ENCODE measurements around the gene GRID1. TPM values are rescaled to one million over a fixed set of nuclear protein-coding genes. Genes with fewer than 3 reads are reported as not detected.

GRID1 gene
- total RNA-seq, 1 donor from 2014 or later = 9.2 TPM

GRCh38 chr10:85916286-85916685 lies 450.3 kb downstream of the GRID1 start:
- Mint-ChIP-seq H3K4me3 (no peak overlapping the region), H3K27ac (no peak overlapping the region), H3K36me3 (no peaks in the 10 kb centered on the region), H3K4me1 (ENCODE audit: unreplicated experiment) (peaks cover 9% of the 10 kb centered on the region), H3K9me3 (no peaks in the 10 kb centered on the region), H3K27me3 (peaks cover 13% of the 10 kb centered on the region)
- TF ChIP-seq CTCF (conservative IDR thresholded peaks at IDR 0.05) = no peak
- no peak for DNase-seq (ENCODE audit: extremely low spot score, unreplicated experiment)

GRCh38 chr10:85915245-85915846 lies 451.2 kb downstream of the GRID1 start:
- Mint-ChIP-seq H3K36me3 (no peaks in the 10 kb centered on the region), H3K4me1 (ENCODE audit: unreplicated experiment) (peaks cover 7% of the 10 kb centered on the region), H3K4me3 (no peak overlapping the region), H3K9me3 (no peaks in the 10 kb centered on the region), H3K27ac (no peak overlapping the region), H3K27me3 (peaks cover 15% of the 10 kb centered on the region)
- DNase-seq (ENCODE audit: extremely low spot score, unreplicated experiment) = no peak
- no peak for TF ChIP-seq CTCF (conservative IDR thresholded peaks at IDR 0.05)

GRCh38 chr10:85914720-85915119 lies 451.9 kb downstream of the GRID1 start:
- H3K4me3 Mint-ChIP-seq = no peak overlapping the region
- H3K27ac Mint-ChIP-seq = no peak overlapping the region
- H3K9me3 Mint-ChIP-seq = no peaks in the 10 kb centered on the region
- H3K36me3 Mint-ChIP-seq = no peaks in the 10 kb centered on the region
- peaks cover 16% of the 10 kb centered on the region for H3K27me3 Mint-ChIP-seq
- DNase-seq (ENCODE audit: extremely low spot score, unreplicated experiment) = no peak
- peaks cover 3% of the 10 kb centered on the region for H3K4me1 Mint-ChIP-seq (ENCODE audit: unreplicated experiment)
- no peak for TF ChIP-seq CTCF (conservative IDR thresholded peaks at IDR 0.05)

GRCh38 chr10:85908462-85908861 lies 458.1 kb downstream of the GRID1 start:
- no peak for TF ChIP-seq CTCF (conservative IDR thresholded peaks at IDR 0.05)
- no peak for DNase-seq (ENCODE audit: extremely low spot score, unreplicated experiment)
- Mint-ChIP-seq H3K27ac (no peak overlapping the region), H3K9me3 (no peaks in the 10 kb centered on the region), H3K27me3 (peaks cover 6% of the 10 kb centered on the region), H3K4me1 (ENCODE audit: unreplicated experiment) (no peaks in the 10 kb centered on the region), H3K4me3 (no peak overlapping the region), H3K36me3 (no peaks in the 10 kb centered on the region)

GRCh38 chr10:85902051-85902450 lies 464.5 kb downstream of the GRID1 start:
- H3K9me3 Mint-ChIP-seq = no peaks in the 10 kb centered on the region
- no peaks in the 10 kb centered on the region for H3K4me1 Mint-ChIP-seq (ENCODE audit: unreplicated experiment)
- no peak overlapping the region for H3K27ac Mint-ChIP-seq
- H3K4me3 Mint-ChIP-seq = no peak overlapping the region
- DNase-seq (ENCODE audit: extremely low spot score, unreplicated experiment) = no peak
- no peak for TF ChIP-seq CTCF (conservative IDR thresholded peaks at IDR 0.05)
- H3K36me3 Mint-ChIP-seq = no peaks in the 10 kb centered on the region
- peaks cover 3% of the 10 kb centered on the region for H3K27me3 Mint-ChIP-seq

- Mint-ChIP-seq H3K4me3 (no peak overlapping the region), H3K4me1 (ENCODE audit: unreplicated experiment) (no peaks in the 10 kb centered on the region), H3K27me3 (peaks cover 2% of the 10 kb centered on the region), H3K36me3 (no peaks in the 10 kb centered on the region), H3K27ac (no peak overlapping the region), H3K9me3 (no peaks in the 10 kb centered on the region)
- DNase-seq (ENCODE audit: extremely low spot score, unreplicated experiment) = no peak
- no peak for TF ChIP-seq CTCF (conservative IDR thresholded peaks at IDR 0.05)
Measured at GRCh38 chr10:85901599-85901998, 465.0 kb downstream of the GRID1 start.

Measured in type B pancreatic cell (in vitro differentiated cells).